OCI-LY1 (cell line): Measurements from ENCODE around the gene GGN.

Experiments used
- H2AFZ ChIP-seq: fragments of 200-600 bp; sonication (generic), shearing (Covaris generic); 2 replicates; pipeline ENCODE4 v1.6.0; 2014; ENCODE audit warnings: antibody characterized with exemption, mild to moderate bottlenecking, low read length
- H3F3A ChIP-seq: fragments of 200-600 bp; sonication (generic), shearing (Covaris generic); 2 replicates; pipeline ENCODE4 v1.6.0; 2014; ENCODE audit warnings: mild to moderate bottlenecking, antibody characterized with exemption, low read length, moderate library complexity; ENCODE audit not compliant: insufficient read depth
- H3K27ac ChIP-seq: fragments of 200-600 bp; sonication (generic); 2 replicates; pipeline ENCODE4 v1.5.1; 2014; ENCODE audit warnings: low read length, mixed run types, mild to moderate bottlenecking, low read depth; ENCODE audit not compliant: poor library complexity, severe bottlenecking
- H3K27me3 ChIP-seq: fragments of 200-600 bp; sonication (generic); 2 replicates; pipeline ENCODE4 v1.6.0; 2014; ENCODE audit warnings: antibody characterized with exemption, mild to moderate bottlenecking, low read length, moderate library complexity; ENCODE audit not compliant: insufficient read depth
- H3K36me3 ChIP-seq: fragments of 200-600 bp; sonication (generic); 2 replicates; pipeline ENCODE4 v1.6.1; 2014; ENCODE audit warnings: mild to moderate bottlenecking, antibody characterized with exemption, low read length, moderate library complexity, mixed read lengths; ENCODE audit not compliant: insufficient read depth
- H3K4me1 ChIP-seq: fragments of 200-600 bp; sonication (generic); 2 replicates; pipeline ENCODE4 v1.5.1; 2014; ENCODE audit warnings: mild to moderate bottlenecking, low read length, moderate library complexity; ENCODE audit not compliant: insufficient read depth, severe bottlenecking
- H3K4me2 ChIP-seq: fragments of 200-600 bp; sonication (generic), shearing (Covaris generic); 2 replicates; pipeline ENCODE4 v1.6.1; 2014; ENCODE audit warnings: low read length
- H3K4me3 ChIP-seq: fragments of 200-600 bp; sonication (generic); 2 replicates; pipeline ENCODE4 v1.5.1; 2014; ENCODE audit warnings: low read length, low read depth, mild to moderate bottlenecking, mixed read lengths; ENCODE audit not compliant: poor library complexity, severe bottlenecking
- H3K79me2 ChIP-seq: fragments of 200-600 bp; shearing (Covaris generic); 2 replicates; pipeline ENCODE4 v1.6.1; 2016; ENCODE audit warnings: mixed run types, low read length, mixed read lengths; ENCODE audit not compliant: insufficient read depth
- H3K9ac ChIP-seq: fragments of 200-600 bp; sonication (generic), shearing (Covaris generic); 2 replicates; pipeline ENCODE4 v1.6.1; 2014; ENCODE audit warnings: mild to moderate bottlenecking, low read length, mixed read lengths
- H3K9me2 ChIP-seq: fragments of 200-600 bp; sonication (generic), shearing (Covaris generic); 2 replicates; pipeline ENCODE4 v1.6.1; 2014; ENCODE audit warnings: low read depth, mild to moderate bottlenecking, low read length, mixed read lengths
- H3K9me3 ChIP-seq: fragments of 200-600 bp; shearing (Covaris generic); 2 replicates; pipeline ENCODE4 v1.6.1; 2014; ENCODE audit warnings: low read length, mixed read lengths
- H4K20me1 ChIP-seq: fragments of 200-600 bp; sonication (generic), shearing (Covaris generic); 2 replicates; pipeline ENCODE4 v1.6.0; 2016; ENCODE audit warnings: mild to moderate bottlenecking, low read length; ENCODE audit not compliant: insufficient read depth
- EZH2 ChIP-seq: fragments of 200-600 bp; sonication (generic), shearing (Covaris generic); IDR thresholded peaks from 2 replicates; pipeline ENCODE4 v1.8.0; 2017; ENCODE audit warnings: borderline replicate concordance, mixed run types, mild to moderate bottlenecking, antibody characterized with exemption, low read length, moderate library complexity, mixed read lengths
- TF ChIP-seq, protein P1 (sequence below): fragments of 200-600 bp; sonication (generic), shearing (Covaris generic); IDR thresholded peaks from 2 replicates; pipeline ENCODE4 v1.5.1; 2017; ENCODE audit warnings: mild to moderate bottlenecking, antibody characterized with exemption, low read length, moderate library complexity, mixed read lengths

The GGN gene

DNA sequence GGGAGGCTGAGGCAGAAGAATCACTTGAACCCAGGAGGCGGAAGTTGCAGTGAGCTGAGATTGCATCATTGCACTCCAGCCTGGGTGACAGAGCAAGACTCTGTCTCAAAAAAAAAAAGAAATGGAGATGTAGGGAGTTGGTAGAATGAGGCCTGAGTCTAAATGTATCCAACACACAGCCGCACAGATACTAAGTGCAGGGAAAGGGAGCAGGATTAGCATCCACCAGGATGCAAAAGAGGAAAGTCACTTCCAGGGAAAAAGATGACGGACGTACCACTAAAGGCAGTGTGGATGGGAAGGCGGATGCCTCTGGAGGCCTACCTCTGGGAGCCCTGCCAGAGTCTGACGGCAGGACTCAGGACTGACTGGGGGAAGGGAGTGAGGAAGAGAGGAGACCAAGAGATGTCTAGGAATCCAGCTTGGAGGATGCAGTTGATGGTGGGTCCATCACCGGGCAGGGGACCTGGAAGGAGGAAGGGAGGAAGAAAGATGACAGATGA is 21.8 kb upstream of the GGN start:
- Histone ChIP-seq H3K4me2 (no peak overlapping the region), H3K4me3 (no peak overlapping the region), H2AFZ (no peak overlapping the region), H3K36me3 (peaks cover 8% of the 10 kb centered on the region; the same call in 1 of the 2 replicates), H3K9me3 (no peaks in the 10 kb centered on the region), H3K27ac (no peak overlapping the region), H3K27me3 (no peaks in the 10 kb centered on the region; the same call in 1 of the 2 replicates), H4K20me1 (no peaks in the 10 kb centered on the region), H3K4me1 (no peaks in the 10 kb centered on the region), H3K9ac (no peak overlapping the region), H3K9me2 (no peaks in the 10 kb centered on the region), H3K79me2 (no peaks in the 10 kb centered on the region), H3F3A (no peaks in the 10 kb centered on the region)
- no peak for TF ChIP-seq EZH2
- TF ChIP-seq, protein P1, sequence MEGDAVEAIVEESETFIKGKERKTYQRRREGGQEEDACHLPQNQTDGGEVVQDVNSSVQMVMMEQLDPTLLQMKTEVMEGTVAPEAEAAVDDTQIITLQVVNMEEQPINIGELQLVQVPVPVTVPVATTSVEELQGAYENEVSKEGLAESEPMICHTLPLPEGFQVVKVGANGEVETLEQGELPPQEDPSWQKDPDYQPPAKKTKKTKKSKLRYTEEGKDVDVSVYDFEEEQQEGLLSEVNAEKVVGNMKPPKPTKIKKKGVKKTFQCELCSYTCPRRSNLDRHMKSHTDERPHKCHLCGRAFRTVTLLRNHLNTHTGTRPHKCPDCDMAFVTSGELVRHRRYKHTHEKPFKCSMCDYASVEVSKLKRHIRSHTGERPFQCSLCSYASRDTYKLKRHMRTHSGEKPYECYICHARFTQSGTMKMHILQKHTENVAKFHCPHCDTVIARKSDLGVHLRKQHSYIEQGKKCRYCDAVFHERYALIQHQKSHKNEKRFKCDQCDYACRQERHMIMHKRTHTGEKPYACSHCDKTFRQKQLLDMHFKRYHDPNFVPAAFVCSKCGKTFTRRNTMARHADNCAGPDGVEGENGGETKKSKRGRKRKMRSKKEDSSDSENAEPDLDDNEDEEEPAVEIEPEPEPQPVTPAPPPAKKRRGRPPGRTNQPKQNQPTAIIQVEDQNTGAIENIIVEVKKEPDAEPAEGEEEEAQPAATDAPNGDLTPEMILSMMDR = no peak

DNA sequence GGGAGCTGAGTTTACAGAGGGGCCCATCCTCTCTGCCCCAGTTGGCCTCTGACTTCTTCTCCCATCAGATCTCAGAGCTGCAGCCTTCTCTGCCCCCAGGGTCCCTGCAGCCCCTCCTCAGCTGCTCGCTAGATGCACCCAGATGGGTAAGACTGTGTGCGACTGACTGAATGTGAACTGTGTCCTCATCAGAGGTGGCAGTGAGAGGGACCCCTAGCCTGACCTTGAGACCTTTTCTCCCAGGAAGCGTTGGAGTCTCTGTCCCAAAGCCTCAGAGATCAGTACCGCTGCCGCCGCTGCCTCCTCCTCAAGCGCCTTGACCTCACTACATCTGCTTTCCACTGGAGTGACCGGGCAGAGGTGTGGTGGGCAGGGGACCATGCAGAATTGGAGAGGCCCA is 17.4 kb upstream of the GGN start:
- Histone ChIP-seq H2AFZ (no peak overlapping the region), H4K20me1 (no peaks in the 10 kb centered on the region), H3K9me2 (no peaks in the 10 kb centered on the region), H3K27me3 (no peaks in the 10 kb centered on the region), H3K4me2 (no peak overlapping the region), H3K4me3 (no peak overlapping the region), H3K79me2 (no peaks in the 10 kb centered on the region), H3K4me1 (peaks cover 10% of the 10 kb centered on the region), H3K9ac (no peak overlapping the region), H3K36me3 (peaks cover 8% of the 10 kb centered on the region; the same call in 1 of the 2 replicates), H3K27ac (no peak overlapping the region), H3F3A (no peaks in the 10 kb centered on the region), H3K9me3 (no peaks in the 10 kb centered on the region)
- TF ChIP-seq, protein P1 = no peak
- TF ChIP-seq EZH2 = no peak

DNA sequence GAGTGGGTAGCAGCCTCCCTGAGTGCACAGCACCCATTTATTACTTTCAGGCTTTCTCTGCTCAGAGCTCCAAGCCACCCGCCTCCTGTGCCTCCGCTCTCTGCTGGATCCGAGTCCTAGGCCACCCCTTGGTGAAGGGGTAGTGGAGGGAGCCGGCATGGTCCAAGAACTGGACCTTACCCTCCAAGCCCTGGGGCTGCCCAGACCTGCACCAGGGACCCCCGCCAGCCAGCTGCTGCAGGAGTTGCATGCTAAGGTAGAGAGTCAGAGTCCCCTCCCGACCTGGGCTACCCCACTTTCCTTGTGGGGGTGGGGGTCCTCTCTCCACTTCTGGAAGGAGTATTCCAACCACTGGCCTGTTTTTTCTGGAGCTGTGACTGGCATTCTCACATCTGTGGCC is 17.0 kb upstream of the GGN start:
- no peaks in the 10 kb centered on the region for H3F3A ChIP-seq
- H3K79me2 ChIP-seq = no peaks in the 10 kb centered on the region
- TF ChIP-seq, protein P1 = no peak
- TF ChIP-seq EZH2 = no peak
- H3K9ac ChIP-seq = no peak overlapping the region
- peaks cover 10% of the 10 kb centered on the region for H3K4me1 ChIP-seq
- H3K27ac ChIP-seq = no peak overlapping the region
- H3K9me2 ChIP-seq = no peaks in the 10 kb centered on the region
- H3K4me2 ChIP-seq = no peak overlapping the region
- no peak overlapping the region for H3K4me3 ChIP-seq
- no peaks in the 10 kb centered on the region for H4K20me1 ChIP-seq
- no peak overlapping the region for H2AFZ ChIP-seq
- no peaks in the 10 kb centered on the region for H3K27me3 ChIP-seq
- peaks cover 8% of the 10 kb centered on the region; the same call in 1 of the 2 replicates for H3K36me3 ChIP-seq
- no peaks in the 10 kb centered on the region for H3K9me3 ChIP-seq
